Upper lobe of left lung (tissue), 6 donors: Measurements from ENCODE around the gene SPRR2B. TPM values are rescaled to one million over a fixed set of nuclear protein-coding genes. Genes with fewer than 3 reads are reported as not detected.
"Not testable (repeated sequence)": the region's sequence is repeated elsewhere in the genome, so short reads cannot be mapped to it uniquely, and the experiment has no call there.

ENCODE experiments used
- ATAC-seq, 2 donors: fragments of 200-7000 bp; cut with Tn5 transposase; one replicate each; pipeline ENCODE4 v1.9.1; 2022; ENCODE audit warnings: mild to moderate bottlenecking in 2 of 2, moderate library complexity in 2 of 2; ENCODE audit not compliant: low FRiP score in 2 of 2
- DNase-seq, 2 donors: peaks; one replicate each; pipeline ENCODE4 v3.0.0-alpha.2; 2019 to 2020
- H3K27ac ChIP-seq, 4 donors: fragments of 200-600 bp; sonication (generic); one replicate each; pipeline ENCODE4 v1.5.1; 2016 to 2019
- H3K27me3 ChIP-seq, 4 donors: fragments of 200-600 bp; sonication (generic); one replicate each; pipeline ENCODE4 v1.5.1; 2017 to 2019
- H3K36me3 ChIP-seq, 4 donors: fragments of 200-600 bp; sonication (generic); one replicate each; pipeline ENCODE4 v1.5.1; 2016 to 2019
- H3K4me1 ChIP-seq, 4 donors: fragments of 200-600 bp; sonication (generic); one replicate each; pipeline ENCODE4 v1.5.1; 2018 to 2019
- H3K4me3 ChIP-seq, 4 donors: fragments of 200-600 bp; sonication (generic); one replicate each; pipeline ENCODE4 v1.5.1; 2017 to 2019; ENCODE audit warnings: mild to moderate bottlenecking in 2 of 4, moderate library complexity in 1 of 4
- H3K9me3 ChIP-seq, 4 donors: fragments of 200-600 bp; sonication (generic); one replicate each; pipeline ENCODE4 v1.5.1; 2018 to 2019
- EP300 ChIP-seq, 4 donors: sonication (generic); formaldehyde crosslinking; IDR thresholded peaks; one replicate each; pipeline ENCODE4 v1.5.1; 2017; ENCODE audit warnings: antibody characterized with exemption in 4 of 4, control low read depth in 2 of 4
- POLR2A ChIP-seq, 4 donors: fragments of 450-650 bp; IDR thresholded peaks; one replicate each; pipeline ENCODE4 v1.5.1; 2016 to 2017; ENCODE audit warnings: antibody characterized with exemption in 4 of 4, mild to moderate bottlenecking in 2 of 4
- POLR2AphosphoS5 ChIP-seq, 2 donors: sonication (generic); formaldehyde crosslinking; IDR thresholded peaks; one replicate each; pipeline ENCODE4 v1.5.1; 2017; ENCODE audit warnings: antibody characterized with exemption in 2 of 2
- WGBS, 2 donors: methylation state at CpG; one replicate each; pipeline ENCODE4 v1.1.5; 2017 to 2018; 5-methylcytosine and 5-hydroxymethylcytosine counted together
- small RNA-seq, 4 donors: library from RNA; depleted of rRNA; stranded (forward); fragments of <200 nt; gene quantifications; one replicate each; pipeline ENCODE3, GENCODE V24; 2016
- total RNA-seq, 6 donors: library from RNA; depleted of rRNA in 4 of 6; stranded (reverse); fragments of >200 nt in 4 of 6; gene quantifications; one replicate each; pipeline versions ENCODE4 v1.1.0 to v1.2.1, GENCODE V29; 2016 to 2021
- TF ChIP-seq, protein P1 (sequence below), 6 experiments: fragments of 450-650 bp in 4 of 6; fragments of 200-600 bp in 2 of 6; sonication (generic) in 2 of 6; IDR thresholded peaks; one replicate each; pipeline ENCODE4 v1.5.1; 2016 to 2019; ENCODE audit warnings: antibody characterized with exemption in 6 of 6
- donor health status: DM: no; HTN: no; CAD: no; lungs with moderate emphysema.
- donor health status: DM: no; HTN: yes; CAD: no; lungs with severe emphysema.

Gene SPRR2B
- total RNA-seq, 6 donors from 2014 or later: not detected

DNA sequence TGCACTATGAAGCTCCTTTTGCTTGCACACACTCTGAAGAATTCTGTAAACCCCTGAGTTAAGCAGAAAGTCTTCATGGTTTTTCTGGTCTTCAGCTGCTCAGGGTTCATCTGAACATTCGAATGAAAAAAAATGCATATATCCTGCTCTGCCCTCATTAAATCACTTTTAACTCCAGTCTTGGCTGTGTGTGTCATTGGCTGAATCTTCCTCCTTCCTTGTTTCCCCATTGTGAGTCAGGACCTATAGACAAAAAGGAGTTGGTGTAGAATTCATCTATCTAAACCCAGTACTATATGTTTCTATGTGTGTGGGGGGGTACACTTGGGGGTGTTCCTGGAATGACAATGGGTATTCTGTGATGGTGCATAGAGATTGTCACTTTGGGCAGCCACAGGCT, 47.0 kb downstream of the SPRR2B start:
- ATAC-seq (no peak), DNase-seq (no peak)
- Histone ChIP-seq H3K9me3 (no peaks in the 10 kb centered on the region), H3K27me3 (no peaks in the 10 kb centered on the region), H3K4me1 (no peaks in the 10 kb centered on the region), H3K27ac (no peak overlapping the region), H3K4me3 (no peak overlapping the region), H3K36me3 (no peaks in the 10 kb centered on the region)
- TF ChIP-seq, protein P1, sequence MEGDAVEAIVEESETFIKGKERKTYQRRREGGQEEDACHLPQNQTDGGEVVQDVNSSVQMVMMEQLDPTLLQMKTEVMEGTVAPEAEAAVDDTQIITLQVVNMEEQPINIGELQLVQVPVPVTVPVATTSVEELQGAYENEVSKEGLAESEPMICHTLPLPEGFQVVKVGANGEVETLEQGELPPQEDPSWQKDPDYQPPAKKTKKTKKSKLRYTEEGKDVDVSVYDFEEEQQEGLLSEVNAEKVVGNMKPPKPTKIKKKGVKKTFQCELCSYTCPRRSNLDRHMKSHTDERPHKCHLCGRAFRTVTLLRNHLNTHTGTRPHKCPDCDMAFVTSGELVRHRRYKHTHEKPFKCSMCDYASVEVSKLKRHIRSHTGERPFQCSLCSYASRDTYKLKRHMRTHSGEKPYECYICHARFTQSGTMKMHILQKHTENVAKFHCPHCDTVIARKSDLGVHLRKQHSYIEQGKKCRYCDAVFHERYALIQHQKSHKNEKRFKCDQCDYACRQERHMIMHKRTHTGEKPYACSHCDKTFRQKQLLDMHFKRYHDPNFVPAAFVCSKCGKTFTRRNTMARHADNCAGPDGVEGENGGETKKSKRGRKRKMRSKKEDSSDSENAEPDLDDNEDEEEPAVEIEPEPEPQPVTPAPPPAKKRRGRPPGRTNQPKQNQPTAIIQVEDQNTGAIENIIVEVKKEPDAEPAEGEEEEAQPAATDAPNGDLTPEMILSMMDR (IDR thresholded peaks at IDR 0.05): no peak
- TF ChIP-seq POLR2A (IDR thresholded peaks at IDR 0.05): no peak
- TF ChIP-seq EP300 (IDR thresholded peaks at IDR 0.05): no peak
- TF ChIP-seq POLR2AphosphoS5 (IDR thresholded peaks at IDR 0.05): no peak
- WGBS, 2 donors: 85 to 94% methylated on average over 1 of the region's 1 CpG

DNA sequence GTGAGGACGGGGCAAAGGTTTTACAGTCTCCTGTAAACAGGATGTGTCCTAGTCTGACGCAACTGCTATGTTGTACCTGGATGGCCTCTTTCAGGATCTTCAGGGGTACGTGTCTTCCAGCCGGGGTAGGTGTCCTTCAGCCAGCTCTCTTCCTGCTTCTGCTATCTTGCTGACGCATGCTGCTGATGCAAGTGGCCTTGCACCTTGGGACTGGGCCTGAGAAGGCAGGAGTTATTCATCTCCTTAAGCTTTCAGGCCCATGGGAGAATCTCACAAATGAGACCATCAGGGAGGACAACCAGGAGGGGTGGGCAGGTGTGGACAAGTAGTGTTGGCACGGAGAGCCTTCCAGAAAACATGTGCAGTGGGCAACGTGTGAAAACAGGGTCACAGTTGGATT, 48.3 kb downstream of the SPRR2B start:
- WGBS, 2 donors: 77 to 82% methylated on average over 7 of the region's 7 CpGs
- DNase-seq (no peak), ATAC-seq (no peak)
- Histone ChIP-seq H3K4me1 (no peaks in the 10 kb centered on the region), H3K27me3 (no peaks in the 10 kb centered on the region), H3K9me3 (no peaks in the 10 kb centered on the region), H3K4me3 (no peak overlapping the region), H3K36me3 (no peaks in the 10 kb centered on the region), H3K27ac (no peak overlapping the region)
- TF ChIP-seq POLR2AphosphoS5 (IDR thresholded peaks at IDR 0.05): no peak
- no peak for TF ChIP-seq POLR2A (IDR thresholded peaks at IDR 0.05)
- TF ChIP-seq EP300 (IDR thresholded peaks at IDR 0.05): no peak
- TF ChIP-seq, protein P1 (IDR thresholded peaks at IDR 0.05): no peak

DNA sequence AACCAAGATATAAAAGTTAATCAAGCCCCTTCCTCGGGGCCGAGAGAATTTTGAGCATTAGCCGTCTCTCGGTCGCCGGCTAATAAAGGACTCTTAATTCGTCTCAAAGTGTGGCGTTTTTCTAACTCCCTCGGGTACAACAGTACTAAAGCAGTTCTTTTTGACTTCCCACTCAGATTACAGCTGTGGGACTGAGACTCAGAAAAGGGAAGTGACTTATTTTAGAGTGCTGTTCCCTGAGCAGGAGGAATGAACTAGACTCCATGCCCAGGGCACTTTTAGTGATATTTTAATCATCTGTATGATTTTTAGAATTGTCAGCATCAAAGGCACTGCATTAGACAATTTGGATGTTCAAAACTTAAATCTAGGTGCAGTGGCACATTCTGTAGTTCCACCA, 49.1 kb downstream of the SPRR2B start:
- DNase-seq, H3K27ac ChIP-seq, H3K9me3 ChIP-seq, ATAC-seq, H3K36me3 ChIP-seq, H3K4me3 ChIP-seq, H3K4me1 ChIP-seq, H3K27me3 ChIP-seq: not testable (repeated sequence)
- WGBS, 2 donors: 46 to 54% methylated on average over 9 of the region's 9 CpGs

DNA sequence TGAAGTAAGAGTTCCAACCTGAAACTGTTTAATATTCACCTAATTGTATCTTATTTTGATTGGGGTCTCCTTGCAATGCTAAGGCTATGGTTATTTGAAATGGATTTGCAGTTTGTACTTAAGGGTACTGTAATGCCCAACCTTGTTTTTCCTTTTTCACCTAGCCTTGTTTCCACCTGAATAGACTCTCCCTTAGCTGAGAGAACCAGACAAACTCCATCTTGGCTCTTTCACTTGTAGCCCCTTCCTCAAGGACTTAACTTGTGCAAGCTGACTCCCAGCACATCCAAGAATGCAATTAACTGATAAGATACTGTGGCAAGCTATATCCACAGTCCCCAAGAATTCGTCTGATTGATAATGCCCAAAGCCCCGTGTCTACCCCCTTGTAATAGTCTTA, 49.6 kb downstream of the SPRR2B start:
- not testable (repeated sequence) for DNase-seq, H3K4me3 ChIP-seq, H3K27ac ChIP-seq, H3K36me3 ChIP-seq, H3K27me3 ChIP-seq, ATAC-seq, H3K4me1 ChIP-seq, H3K9me3 ChIP-seq
- WGBS, 2 donors: 27 to 30% methylated on average over 2 of the region's 2 CpGs

Small RNA genes lying within 50 kb of the gene (small RNA-seq; reads per million reads assigned to genes)
- 0 reads per million in 4 donors for gene AL356867.1

Other genes with a start within 250 kb of the SPRR2B start
- gene LCE1A, start 244.1 kb downstream of the SPRR2B start, total RNA-seq: not detected
- not detected for gene LCE6A, start 228.8 kb downstream of the SPRR2B start, total RNA-seq
- not detected for gene LCE7A, start 211.6 kb downstream of the SPRR2B start, total RNA-seq
- not detected for gene SMCP, start 193.3 kb downstream of the SPRR2B start, total RNA-seq
- under 1 TPM in 4 of 6 donors, not detected in 2; 0.23 to 0.69 (median 0.35) TPM for gene IVL, start 163.1 kb downstream of the SPRR2B start, total RNA-seq
- not detected for gene SPRR5, start 124.4 kb downstream of the SPRR2B start, total RNA-seq
- not detected for gene SPRR4, start 101.0 kb downstream of the SPRR2B start, total RNA-seq
- not detected for gene SPRR1A, start 87.5 kb downstream of the SPRR2B start, total RNA-seq
- gene SPRR3, start 69.9 kb downstream of the SPRR2B start, total RNA-seq: not detected
- gene SPRR1B, start 40.4 kb downstream of the SPRR2B start, total RNA-seq: not detected
- gene SPRR2D, start 30.5 kb downstream of the SPRR2B start, total RNA-seq: under 1 TPM in 1 of 6 donors, not detected in 5; 0.40 TPM
- gene SPRR2A, start 14.1 kb downstream of the SPRR2B start, total RNA-seq: not detected
- gene SPRR2E, start 22.9 kb upstream of the SPRR2B start, total RNA-seq: not detected
- not detected for gene SPRR2F, start 41.9 kb upstream of the SPRR2B start, total RNA-seq
- not detected for gene SPRR2G, start 79.3 kb upstream of the SPRR2B start, total RNA-seq
- gene LELP1, start 131.8 kb upstream of the SPRR2B start, total RNA-seq: not detected
- not detected for gene PRR9, start 146.0 kb upstream of the SPRR2B start, total RNA-seq
- gene LORICRIN, start 188.1 kb upstream of the SPRR2B start, total RNA-seq: not detected
- not detected for gene PGLYRP3, start 241.3 kb upstream of the SPRR2B start, total RNA-seq